Kidney epithelial cell (primary cell): ENCODE data around the gene KLF9. TPM values are rescaled to one million over a fixed set of nuclear protein-coding genes. Genes with fewer than 3 reads are reported as not detected.

Experiments
- DNase-seq: peaks from one replicate; pipeline ENCODE4 v3.0.0-alpha.2; 2010; ENCODE audit warnings: low read depth
- H3K27me3 ChIP-seq: 2 replicates; pipeline ENCODE4 v1.6.0; 2011; ENCODE audit warnings: low read length; ENCODE audit not compliant: control insufficient read depth, insufficient read depth
- H3K36me3 ChIP-seq: 2 replicates; pipeline ENCODE4 v1.5.1; 2011; ENCODE audit warnings: low read length; ENCODE audit not compliant: control insufficient read depth, insufficient read depth
- H3K4me3 ChIP-seq: 2 replicates; pipeline ENCODE4 v1.5.1; 2011; ENCODE audit warnings: low read depth, mild to moderate bottlenecking, control low read depth, low read length
- CTCF ChIP-seq: IDR thresholded peaks from 2 replicates; pipeline ENCODE4 v1.5.1; 2011; ENCODE audit warnings: mild to moderate bottlenecking, moderate library complexity, low read length, control low read depth, inconsistent platforms; ENCODE audit not compliant: insufficient read depth, poor library complexity, severe bottlenecking
- total RNA-seq: library from RNA; depleted of rRNA; stranded (reverse); fragments of >200 nt; gene quantifications from 2 replicates; pipeline ENCODE4 v1.2.3, GENCODE V29; 2015

The KLF9 gene
- total RNA-seq, 1 donor from 2014 or later, result 9.7 TPM

GRCh38 chr9:70390933-70391341 is 23.5 kb downstream of the KLF9 start:
- Histone ChIP-seq H3K4me3 (no peak overlapping the region), H3K27me3 (no peaks in the 10 kb centered on the region), H3K36me3 (no peaks in the 10 kb centered on the region)
- TF ChIP-seq CTCF, result no peak
- DNase-seq, result no peak

- H3K4me3 ChIP-seq, result no peak overlapping the region
- no peak for DNase-seq
- no peaks in the 10 kb centered on the region for H3K27me3 ChIP-seq
- TF ChIP-seq CTCF, result no peak
- H3K36me3 ChIP-seq, result no peaks in the 10 kb centered on the region
These were observed 24.7 kb downstream of the KLF9 start for GRCh38 chr9:70389621-70390266.

- TF ChIP-seq CTCF, result no peak
- Histone ChIP-seq H3K27me3 (no peaks in the 10 kb centered on the region), H3K36me3 (no peaks in the 10 kb centered on the region), H3K4me3 (no peak overlapping the region)
- DNase-seq, result no peak
These were observed 25.3 kb downstream of the KLF9 start for GRCh38 chr9:70389188-70389587.

- TF ChIP-seq CTCF, result no peak
- no peaks in the 10 kb centered on the region for H3K27me3 ChIP-seq
These were observed 26.8 kb downstream of the KLF9 start for GRCh38 chr9:70387663-70388062.

GRCh38 chr9:70385426-70385825 is 29.0 kb downstream of the KLF9 start:
- no peak for TF ChIP-seq CTCF
- H3K36me3 ChIP-seq, result peaks cover 2% of the 10 kb centered on the region
- no peak overlapping the region for H3K4me3 ChIP-seq
- no peaks in the 10 kb centered on the region for H3K27me3 ChIP-seq
- no peak for DNase-seq

More at GRCh38 chr9:70387663-70388062, 26.8 kb downstream of the KLF9 start:
- H3K36me3 ChIP-seq, result peaks cover under 1% of the 10 kb centered on the region
- no peak for DNase-seq
- H3K4me3 ChIP-seq, result no peak overlapping the region
